Dermis microvascular lymphatic vessel endothelial cell (primary cell): ENCODE data around the gene R3HCC1L. TPM values are rescaled to one million over a fixed set of nuclear protein-coding genes. Genes with fewer than 3 reads are reported as not detected.
"Not testable (repeated sequence)": the region's sequence is repeated elsewhere in the genome, so short reads cannot be mapped to it uniquely, and the experiment has no call there.

Experiments
- DNase-seq, 2 donors: peaks; one replicate each; pipeline versions ENCODE4 v3.0.0 to v3.0.0-alpha.2; 2010; ENCODE audit warnings: low read depth in 2 of 2
- total RNA-seq: library from RNA; depleted of rRNA; stranded (reverse); fragments of >200 nt; gene quantifications from 2 replicates; pipeline ENCODE4 v1.2.1, GENCODE V29; 2014

Gene R3HCC1L
- total RNA-seq, 1 donor from 2014 or later = 8.1 TPM

DNA sequence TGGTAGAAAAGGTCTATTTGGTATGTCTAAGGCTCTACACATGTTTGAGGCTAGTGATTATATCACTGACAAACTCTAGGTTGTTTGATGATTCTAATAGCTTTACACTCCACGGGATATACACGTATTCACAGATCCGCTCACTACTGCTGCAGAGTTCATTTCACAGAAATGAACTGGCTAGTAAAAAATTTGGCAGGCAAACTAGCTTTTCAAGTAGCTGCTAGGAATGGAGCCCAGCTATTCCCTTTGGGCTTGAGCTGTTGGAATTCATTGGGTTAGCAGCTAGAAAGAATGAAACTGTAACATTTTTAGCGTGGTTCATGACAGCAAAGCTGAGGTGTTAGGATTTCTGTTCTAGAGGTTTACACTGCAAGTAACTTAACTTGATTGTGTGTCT is 37.6 kb downstream of the R3HCC1L start:
- DNase-seq = no peak

DNA sequence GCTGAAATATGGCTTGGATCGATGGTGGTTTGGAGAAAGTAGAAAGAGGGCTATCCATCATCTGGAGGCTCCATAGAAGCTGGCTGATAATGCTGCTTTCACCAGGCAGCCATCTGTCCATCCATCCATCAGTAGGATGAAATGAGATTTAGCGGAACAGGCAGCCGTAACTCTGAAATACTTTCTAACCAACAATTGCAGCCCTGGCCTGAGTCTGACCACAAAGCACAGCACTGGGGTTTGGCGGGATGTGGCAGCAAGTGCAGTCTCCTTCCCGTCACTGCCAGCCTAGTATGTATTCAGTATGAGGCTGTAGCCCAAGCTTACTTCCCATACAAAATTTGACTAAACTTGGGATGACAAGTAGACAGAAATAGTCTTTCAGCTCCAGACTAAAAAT is 38.0 kb downstream of the R3HCC1L start:
- no peak for DNase-seq

DNA sequence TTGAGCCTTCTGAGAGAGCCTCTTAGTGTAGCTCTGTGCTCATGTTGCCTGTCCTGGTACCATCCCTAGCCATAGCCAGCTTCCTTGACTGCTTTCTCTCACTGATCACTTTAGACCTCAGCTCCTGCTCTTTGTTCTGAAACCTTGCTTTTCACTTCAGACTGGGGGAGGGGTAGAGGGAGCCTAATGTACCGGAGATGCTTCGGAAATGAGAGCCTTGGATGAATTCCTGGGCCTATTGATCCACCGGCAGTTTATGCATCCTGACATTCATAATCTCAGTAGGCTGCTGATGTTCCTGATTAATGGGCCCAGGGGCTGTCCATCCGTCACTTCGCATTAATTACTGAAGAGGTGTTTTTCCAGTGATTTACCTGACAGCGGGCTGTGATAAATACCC is 38.8 kb downstream of the R3HCC1L start:
- DNase-seq = no peak

DNA sequence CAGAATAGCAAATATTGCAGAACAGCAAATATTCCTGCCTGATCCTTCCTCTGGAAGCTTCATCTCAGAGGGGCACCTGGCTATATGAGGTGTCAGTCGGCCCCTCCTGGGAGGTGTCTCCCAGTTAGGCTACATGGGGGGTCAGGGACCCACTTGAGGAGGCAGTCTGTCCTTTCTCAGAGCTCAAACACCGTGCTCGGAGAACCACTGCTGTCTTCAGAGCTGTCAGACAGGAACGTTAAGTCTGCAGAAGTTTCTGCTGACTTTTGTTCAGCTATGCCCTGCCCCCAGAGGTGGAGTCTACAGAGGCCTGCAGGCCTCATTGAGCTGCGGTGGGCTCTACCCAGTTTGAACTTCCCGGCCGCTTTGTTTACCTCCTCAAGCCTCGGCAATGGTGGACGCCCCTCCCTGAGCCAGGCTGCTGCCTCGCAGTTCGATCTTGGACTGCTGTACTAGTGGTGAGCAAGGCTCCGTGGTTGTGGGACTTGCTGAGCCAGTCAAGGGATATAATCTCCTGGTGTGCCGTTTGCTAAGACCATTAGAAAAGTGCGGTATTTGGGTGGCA is 48.0 kb downstream of the R3HCC1L start:
- DNase-seq = not testable (repeated sequence)

DNA sequence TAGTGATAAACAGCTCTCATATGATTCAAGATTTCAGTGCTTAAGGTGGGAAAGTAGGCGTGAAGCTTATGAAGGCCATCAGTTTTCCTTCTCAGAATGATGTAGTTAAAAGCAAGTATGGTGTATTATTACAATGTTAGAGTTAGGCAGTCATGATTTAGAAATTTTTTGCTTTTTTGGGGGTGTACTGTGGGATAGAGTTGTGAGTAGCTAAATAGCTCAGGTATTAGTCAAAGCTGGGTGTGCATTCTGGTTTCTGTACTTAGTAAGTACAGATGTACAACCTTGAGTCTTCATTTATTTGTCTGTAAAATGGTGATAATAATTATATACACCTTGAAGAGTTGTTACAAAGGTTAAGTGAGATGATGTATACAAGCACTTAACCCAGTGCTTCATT is 52.2 kb downstream of the R3HCC1L start:
- DNase-seq = no peak

DNA sequence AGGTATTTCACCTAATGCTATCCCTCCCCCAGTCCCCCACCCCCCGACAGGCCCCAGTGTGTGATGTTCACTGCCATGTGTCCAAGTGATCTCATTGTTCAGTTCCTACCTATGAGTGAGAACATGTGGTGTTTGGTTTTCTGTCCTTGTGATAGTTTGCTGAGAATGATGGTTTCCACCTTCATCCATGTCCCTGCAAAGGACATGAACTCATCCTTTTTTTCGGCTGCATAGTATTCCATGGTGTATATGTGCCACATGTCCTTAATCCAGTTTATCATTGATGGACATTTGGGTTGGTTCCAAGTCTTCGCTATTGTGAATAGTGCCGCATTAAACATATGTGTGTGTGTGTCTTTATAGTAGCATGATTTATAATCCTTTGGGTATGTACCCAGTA is 56.3 kb downstream of the R3HCC1L start:
- not testable (repeated sequence) for DNase-seq

DNA sequence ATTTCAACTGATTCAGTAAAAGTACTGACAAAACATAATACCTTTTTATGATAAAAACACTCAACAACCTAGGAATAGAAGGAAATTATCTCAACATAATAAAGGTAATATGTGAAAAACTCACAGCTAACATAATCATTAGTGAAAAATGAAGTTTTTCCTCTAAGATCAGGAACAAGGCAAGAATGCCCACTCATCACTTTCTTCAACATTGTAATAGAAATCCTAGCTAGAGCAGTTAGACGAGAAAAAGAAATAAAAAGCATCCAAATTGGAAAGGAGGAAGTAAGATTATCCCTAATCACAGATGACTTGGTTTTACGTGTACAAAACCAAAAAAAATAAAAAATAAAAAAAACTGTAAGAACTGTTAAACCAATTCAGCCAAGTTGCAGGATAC is 58.6 kb downstream of the R3HCC1L start:
- DNase-seq = no peak

DNA sequence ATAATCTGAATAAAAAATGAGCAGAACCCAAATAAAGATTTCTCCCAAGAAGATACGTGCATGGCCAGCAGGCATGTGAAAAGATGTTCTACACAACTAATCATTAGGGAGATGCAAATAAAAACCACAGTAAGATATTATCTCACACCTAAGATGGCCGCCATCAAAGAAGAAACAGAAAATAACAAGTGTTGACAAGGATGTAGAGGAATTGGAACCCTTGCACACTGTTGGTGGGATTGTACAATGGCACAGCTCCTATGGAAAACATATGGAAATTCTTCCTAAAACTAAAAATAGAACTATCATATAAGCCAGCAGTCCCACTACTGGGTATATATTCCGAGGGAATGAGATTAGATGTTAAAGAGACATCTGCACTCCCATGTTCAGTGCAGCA is 60.2 kb downstream of the R3HCC1L start:
- DNase-seq = no peak

DNA sequence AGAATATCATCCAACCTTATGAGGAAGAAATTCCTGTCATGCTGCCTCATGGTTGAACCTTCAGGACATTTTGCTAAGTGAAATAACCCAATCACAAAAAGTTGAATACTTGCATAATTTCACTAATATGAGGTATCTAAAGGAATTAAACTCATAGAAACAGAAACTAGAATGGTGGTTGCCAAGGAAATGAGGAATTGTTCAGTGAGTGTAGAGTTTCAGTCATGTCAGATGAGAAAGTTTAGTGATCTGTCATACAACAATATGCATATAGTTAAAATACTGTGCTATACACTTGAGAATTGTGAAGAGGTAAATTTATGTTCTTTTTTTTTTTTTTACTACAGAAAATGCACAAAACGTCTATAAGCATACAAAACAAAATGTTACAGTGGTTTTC is 60.7 kb downstream of the R3HCC1L start:
- DNase-seq = no peak

DNA sequence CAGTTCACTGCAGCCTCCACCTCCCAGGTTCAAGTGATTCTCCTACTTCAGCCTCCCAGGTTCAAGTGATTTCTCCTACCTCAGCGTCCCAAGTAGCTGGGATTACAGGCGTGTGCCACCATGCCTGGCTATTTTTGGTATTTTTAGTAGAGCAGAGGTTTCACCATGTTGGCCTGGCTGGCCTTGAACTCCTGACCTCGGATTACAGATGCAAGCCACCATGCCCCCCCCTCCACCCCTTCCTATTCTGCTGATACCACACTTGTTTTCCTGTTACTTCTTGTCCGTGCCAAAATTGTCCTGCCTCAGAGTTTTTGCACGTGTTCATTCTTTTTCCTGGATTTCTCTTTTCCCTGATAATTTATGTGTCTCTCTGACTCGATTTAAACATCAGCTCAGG is 62.5 kb downstream of the R3HCC1L start:
- DNase-seq = peak in 1 of 2 donors; percentile 19

DNA sequence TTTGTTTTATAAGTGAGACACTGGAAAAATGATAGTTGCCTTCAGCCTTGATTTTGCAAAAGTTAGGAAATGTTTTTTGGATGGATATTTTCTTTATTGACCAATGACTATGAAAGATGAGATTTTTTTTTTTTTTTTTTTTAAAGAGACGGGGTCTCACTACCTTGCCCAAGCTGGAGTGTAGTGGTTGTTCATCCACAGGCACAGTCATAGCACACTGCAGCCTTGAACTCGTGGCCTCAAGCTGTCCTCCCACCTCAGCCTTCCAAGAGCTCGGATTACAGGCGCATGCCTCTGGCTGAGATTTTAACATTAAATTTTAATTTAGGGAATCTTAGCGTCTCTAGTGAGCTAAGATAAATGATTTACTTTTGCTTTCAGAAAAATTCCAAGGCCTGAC is 67.3 kb downstream of the R3HCC1L start:
- no peak for DNase-seq

DNA sequence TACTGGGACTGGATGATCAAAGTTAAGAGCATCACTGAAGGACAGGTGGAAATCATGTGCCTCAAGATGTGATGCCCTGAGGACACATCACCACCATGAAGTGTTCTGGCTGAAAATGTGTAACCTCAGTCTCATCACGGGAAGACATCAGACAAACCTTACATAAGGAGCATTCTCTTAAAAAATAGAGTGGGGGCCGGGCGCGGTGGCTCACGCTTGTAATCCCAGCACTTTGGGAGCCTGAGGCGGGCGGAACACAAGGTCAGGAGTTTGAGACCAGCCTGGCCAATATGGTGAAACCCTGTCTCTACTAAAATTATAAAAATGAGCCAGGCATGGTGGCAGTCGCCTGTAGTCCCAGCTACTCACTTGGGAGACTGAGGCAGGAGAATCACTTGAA is 67.9 kb downstream of the R3HCC1L start:
- DNase-seq = no peak

DNA sequence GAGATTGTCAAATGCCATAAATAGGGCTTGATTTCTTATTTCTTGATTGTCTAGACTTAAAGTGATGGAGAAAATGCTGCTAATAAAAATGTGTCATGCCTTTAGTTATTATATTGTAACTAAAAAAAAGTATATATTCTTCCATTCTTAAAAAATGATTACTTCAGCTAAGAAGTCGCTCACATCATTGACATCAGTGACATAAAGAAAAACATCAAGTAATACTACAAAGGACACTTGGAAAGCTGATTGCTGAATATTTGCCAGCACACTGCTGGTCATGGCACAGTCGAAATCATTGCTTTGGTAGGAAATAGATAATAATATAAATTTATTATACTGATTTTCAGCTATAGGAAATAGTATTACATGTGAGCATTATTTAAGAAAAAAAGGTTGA is 70.9 kb downstream of the R3HCC1L start:
- no peak for DNase-seq

DNA sequence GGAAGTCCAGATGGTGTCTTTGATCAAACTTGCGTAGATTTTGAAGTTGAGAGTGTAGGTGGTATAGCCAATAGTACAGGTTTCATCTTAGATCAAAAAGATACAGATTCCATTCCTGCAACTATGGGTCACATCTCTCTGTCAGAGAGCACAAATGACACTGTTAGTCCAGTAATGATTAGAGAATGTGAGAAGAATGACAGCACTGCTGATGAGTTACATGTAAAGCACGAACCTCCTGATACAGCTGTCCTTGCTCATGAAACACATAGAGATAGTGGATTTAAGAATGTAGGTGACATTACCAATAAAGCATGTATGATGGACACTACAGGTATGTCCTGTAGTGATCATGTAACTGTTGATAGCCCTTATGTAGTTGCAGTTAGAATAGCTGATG is 74.5 kb downstream of the R3HCC1L start:
- no peak for DNase-seq

DNA sequence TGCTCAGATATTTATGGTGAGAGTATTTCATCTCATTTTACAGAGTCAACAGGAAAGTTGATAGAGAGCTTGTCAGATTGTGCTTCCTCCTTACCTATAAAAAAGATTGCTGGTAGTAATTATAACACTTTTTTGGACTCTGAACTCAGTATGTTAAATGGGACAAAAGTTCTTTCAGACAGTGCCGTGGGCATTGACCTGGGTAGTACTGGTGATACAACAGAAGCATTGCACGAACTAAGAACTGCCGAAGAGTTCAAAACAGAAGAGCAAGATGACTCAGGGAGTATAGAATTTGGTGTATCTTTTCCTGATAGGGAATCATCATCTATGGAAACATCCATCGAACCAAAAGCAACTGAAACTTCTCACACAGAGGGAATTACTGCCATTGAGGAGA is 75.0 kb downstream of the R3HCC1L start:
- no peak for DNase-seq

DNA sequence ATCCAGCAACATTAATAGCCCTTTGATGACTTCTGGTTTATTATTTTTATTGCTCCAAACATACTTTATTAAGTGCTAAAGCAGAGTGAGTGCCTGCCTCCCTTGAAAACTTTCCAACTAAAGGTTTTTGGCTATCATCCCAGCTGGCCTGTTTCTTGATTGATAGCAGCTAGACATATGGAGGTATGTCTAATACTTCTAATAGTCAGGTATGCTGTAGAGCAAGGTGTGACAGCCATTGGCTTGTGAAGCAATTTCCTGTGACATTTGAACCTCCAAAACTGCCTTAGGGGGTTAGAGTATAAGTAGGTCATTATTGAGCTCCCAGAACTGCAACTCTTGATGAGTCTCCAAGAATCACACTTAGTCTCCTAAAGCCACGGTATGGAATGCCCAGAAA is 77.7 kb downstream of the R3HCC1L start:
- no peak for DNase-seq

DNA sequence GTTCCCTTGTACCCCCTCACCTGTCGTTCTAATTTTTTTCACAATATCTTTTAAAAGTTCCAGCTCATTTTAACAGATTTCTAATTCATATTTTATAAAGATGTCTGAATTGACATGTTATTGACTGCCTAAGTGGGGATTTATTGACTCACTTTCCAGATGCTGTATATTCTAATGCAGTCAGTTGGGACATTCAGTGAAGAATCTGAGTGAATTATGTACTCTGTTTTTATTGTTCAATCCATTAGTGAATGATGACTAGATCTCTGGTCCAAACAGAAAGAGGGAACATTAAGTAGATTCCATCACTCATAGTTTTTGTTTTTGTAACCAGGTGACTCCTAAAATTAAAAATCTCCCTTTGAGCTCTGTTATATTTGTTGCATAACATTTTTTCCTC is 79.3 kb downstream of the R3HCC1L start:
- no peak for DNase-seq

DNA sequence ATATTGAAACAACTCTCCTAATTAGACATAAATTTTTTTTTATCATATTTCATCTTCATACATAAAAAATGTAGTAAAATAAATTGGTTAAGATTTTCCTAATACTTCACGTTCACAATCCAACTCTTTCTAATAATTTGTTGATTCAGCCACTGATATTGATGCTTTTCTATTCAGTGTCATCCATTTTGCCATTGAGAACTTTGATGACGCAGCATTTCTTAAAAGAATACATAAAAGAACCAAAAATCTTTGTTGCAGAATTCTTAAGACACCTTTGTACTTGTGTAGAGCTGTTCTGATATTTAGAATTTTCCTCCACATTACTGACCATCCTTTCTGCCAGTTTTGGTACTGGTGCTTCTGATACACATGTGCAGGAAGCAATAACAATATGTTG is 80.9 kb downstream of the R3HCC1L start:
- DNase-seq = no peak

DNA sequence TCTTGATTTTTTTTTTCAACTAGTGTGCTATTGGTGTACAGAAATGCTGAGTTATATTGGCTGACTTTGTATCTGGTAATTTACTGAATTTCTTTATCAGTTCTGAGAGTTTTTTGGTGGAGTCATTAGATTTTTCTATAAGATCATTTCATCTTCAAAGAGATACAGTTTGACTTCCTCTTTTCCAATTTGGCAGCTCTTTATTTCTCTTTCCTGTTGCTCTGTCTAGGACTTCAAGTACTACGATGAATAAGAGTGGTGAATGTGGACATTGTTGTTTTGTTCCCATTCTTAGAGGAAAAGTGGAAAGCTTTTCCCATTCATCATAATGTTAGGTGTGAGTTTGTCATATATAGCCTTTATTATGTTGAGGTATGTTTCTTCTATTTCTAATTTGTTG is 83.3 kb downstream of the R3HCC1L start:
- DNase-seq = peak in 1 of 2 donors; percentile 35

DNA sequence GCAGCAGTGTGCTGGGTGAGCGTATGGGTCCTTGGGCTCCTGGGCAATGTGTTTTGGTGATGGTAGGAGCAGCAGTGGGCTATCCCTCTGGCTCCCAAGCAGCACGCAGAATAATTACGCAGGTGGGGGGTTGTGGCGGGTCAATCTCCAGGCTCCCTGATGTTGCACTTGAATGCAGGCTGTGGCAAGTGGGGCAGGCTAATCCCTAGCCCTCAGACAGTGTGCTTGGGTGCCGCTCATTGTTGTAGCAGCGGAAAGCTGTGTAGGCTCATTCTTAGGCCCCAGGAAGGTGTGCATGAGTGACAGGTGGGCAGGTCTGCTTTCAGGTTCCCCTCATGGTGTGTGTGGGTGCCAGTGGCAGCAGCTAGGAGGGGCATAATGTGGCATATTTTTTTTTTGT is 89.4 kb downstream of the R3HCC1L start:
- no peak for DNase-seq

DNA sequence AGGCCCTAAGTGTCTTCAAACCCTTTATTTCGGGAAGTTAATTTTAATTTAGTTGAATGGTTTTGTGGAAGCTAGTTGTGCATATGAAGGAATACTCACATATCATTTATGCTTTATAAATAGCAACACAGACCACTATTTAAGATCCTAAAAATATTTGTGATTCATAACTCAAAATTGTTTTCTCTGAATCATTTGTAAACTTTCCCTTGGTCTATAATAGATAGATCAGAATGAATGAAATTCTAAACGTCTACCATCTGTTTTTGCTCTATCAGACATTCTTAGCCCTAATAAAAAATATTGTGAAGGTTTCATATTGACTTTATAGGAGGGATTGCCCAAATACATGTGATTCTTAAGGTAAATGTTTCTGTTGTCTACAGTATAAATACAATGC is 90.1 kb downstream of the R3HCC1L start:
- DNase-seq = no peak

DNA sequence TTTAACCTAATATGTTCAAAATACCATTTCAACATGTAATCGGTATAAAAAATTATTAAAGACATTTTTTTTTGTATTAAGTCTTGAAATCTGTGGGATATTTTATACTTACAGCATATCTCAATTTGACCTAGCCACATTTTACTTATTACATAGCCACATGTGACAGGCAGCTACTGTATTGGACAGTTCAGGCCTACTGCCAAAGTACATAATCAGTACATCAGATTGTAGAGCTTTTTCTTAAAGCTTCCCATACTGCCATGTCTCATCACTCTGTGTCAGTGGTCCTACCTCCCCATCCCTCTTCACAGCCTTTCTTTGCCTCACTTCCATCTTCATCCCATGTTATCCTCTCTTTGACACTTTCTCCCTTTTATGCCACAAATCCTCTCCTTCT is 90.5 kb downstream of the R3HCC1L start:
- peak; percentile 4 to 56 for DNase-seq

DNA sequence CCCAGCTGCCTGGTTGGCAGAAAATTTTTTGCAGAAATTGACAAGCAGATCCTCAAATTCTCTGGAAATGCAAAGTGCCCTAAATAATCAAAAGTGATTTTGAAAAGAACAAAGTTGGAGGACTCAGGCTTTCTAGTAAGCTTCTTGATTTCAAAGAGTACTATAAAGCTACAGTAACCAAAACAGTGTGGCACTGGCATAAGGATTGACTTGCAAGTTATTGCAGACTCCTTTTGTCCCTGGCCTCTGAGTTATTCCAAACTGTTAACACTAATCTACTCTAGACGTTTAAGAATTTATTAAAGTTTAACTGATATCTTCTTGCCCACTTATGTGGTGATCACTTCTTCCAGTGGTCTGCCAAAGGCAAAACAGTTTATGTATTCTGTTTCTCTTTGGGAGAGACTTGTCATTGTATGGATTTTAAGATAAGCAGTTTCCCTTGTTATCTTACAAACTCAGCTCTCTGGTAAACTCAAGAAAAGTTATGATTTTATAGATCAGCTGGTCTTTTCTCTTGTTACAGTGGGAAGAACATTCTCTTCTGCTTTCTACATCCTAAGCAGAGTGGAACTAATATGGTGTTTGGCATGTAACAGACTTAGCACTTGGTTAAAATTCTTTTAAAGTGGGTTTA is 92.2 kb downstream of the R3HCC1L start:
- DNase-seq = no peak

DNA sequence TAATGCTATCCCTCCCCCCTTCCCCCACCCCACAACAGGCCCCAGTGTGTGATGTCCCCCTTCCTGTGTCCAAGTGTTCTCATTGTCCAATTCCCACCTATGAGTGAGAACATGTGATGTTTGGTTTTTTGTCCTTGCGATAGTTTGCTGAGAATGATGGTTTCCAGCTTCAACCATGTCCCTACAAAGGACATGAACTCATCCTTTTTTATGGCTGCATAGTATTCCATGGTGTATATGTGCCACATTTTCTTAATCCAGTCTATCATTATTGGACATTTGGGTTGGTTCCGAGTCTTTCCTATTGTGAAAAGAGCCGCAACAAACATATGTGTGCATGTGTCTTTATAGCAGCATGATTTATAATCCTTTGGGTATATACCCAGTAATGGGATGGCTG is 93.3 kb downstream of the R3HCC1L start:
- DNase-seq = not testable (repeated sequence)
